ENCODE results near the gene PPP2R2D.

The PPP2R2D gene

DNA sequence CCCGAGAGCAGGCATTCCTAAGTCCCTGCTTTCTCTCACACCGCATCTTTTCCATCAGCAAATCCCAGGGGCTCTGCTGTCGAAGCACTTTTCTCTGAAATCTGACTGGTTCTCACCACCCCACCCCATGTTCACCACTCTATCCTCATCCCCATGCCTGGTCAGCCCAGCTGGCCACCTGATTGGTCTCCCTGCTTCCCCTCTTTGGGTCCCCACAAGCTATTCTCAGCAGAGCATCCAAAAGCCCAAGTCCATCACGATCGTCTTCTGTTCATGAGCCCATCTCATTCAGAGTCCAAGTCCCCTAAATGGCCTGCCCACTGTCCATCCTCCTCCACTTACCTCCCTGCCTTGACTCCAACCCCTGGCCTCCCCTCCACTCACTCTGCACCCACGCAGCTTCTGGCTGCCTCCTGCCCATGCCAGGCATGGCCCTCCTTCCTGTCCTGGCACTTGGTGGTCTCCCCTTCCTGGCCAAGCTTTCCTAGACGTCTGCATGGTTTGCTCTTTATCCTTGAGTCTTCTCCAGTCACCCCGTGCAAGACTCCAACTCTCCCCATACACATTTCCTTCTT is 1.6 kb upstream of the PPP2R2D start:
- H3K36me3 ChIP-seq (replicated peaks): no peaks in the 10 kb centered on the region
- peaks cover 13% of the 10 kb centered on the region for H3K4me1 ChIP-seq
- H3K27me3 ChIP-seq (ENCODE audit: low read depth): no peaks in the 10 kb centered on the region
- in situ Hi-C loops (cut with MboI; ENCODE audit: low sequenced_read_pairs): no loop called here
- no peak for DNase-seq (ENCODE audit: low spot score in 2 of 2)
- no peaks in the 10 kb centered on the region for H3K9me3 ChIP-seq
- no peak overlapping the region for H3K4me3 ChIP-seq

DNA sequence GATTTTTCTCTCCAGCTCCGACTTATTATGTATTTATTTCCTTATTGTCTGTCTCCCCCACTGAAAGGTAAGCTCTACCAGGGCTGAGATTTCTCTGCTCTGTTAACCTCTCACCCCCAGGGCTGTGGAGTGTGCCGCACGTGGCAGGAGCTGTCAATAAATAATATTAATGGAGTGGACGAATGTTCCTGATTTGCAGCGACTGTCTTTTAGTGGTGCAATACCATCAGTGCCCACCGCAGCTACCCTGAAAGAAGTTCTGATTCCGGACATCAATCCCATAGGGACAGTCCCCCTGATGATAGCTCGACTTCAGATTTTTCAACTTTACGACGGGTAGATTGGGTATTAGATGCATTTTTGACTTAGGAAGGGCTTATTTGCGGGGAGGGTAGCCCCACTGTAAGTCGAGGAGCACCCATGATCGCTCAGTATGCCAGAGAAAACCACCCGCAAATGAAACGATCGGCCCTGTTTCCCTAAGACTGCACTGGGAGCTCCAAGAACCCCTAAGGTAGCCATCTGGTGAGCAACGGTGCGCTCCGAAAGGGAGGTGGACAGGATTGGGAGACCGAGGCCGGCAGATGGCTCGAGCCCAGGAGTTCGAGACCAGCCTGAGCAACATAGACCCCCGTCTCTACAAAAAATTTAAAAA is 986 bp upstream of the PPP2R2D start:
- Histone ChIP-seq H3K27me3 (ENCODE audit: low read depth) (no peaks in the 10 kb centered on the region), H3K4me3 (peak overlapping the region; percentile 78), H3K4me1 (peaks cover 13% of the 10 kb centered on the region), H3K9me3 (no peaks in the 10 kb centered on the region), H3K36me3 (replicated peaks) (no peaks in the 10 kb centered on the region)
- in situ Hi-C loops (cut with MboI; ENCODE audit: low sequenced_read_pairs): no loop called here
- peak in 1 of 2 experiments; percentile 40 for DNase-seq (ENCODE audit: low spot score in 2 of 2)

DNA sequence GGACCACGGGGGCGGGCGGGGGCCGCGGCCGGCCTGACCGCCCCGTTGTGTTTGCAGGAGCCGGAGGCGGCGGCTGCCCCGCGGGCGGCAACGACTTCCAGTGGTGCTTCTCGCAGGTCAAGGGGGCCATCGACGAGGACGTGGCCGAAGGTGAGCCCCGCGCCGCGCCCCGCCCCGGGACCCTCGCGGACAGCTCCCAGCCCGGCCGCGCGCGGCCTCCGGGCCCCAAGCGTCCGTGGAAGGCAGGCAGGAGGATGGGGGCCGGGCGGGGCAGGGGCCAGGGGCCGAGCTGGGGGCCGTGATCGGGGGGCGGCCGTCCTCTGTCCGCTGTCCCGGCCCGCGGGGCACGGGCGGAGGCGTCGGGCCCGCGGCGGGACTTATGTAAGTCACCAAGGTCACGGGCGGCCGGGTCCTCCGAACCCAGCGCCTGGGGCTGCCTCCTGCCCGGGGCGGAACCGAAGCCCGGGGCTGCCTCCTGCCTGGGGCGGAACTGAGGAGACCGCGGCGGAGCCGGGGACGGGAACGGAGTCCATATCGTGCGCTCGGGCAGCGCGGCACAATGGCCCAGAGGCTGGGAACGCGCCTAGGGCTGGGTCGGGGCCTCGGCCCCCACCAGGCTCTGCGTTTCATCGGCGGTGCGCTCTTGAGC is 497 bp downstream of the PPP2R2D start:
- H3K4me1 ChIP-seq: peaks cover 13% of the 10 kb centered on the region
- in situ Hi-C loops (cut with MboI; ENCODE audit: low sequenced_read_pairs): no loop called here
- H3K27me3 ChIP-seq (ENCODE audit: low read depth): no peaks in the 10 kb centered on the region
- H3K4me3 ChIP-seq: peak overlapping the region; percentile 82
- no peaks in the 10 kb centered on the region for H3K9me3 ChIP-seq
- H3K36me3 ChIP-seq (replicated peaks): peaks cover 12% of the 10 kb centered on the region
- peak in 1 of 2 experiments; percentile 44 for DNase-seq (ENCODE audit: low spot score in 2 of 2)

DNA sequence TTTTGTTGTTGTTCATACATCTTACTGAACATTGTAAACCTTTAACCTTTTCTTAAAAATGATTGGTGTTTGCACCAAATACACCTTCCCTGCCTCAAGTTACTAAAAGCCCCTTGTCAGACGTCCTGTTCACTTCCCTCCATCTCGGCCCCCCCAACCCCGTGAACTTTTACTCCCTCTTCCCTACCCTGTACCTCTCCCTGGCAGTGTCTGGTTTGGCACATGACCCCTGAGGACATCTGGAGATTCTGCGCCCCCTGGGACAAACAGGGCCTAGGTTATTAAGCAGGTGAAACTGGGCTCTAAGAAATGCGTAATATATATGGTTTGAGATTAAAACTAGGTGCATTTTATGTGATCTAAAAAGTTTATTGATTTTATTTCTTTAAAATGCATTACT is 1.4 kb downstream of the PPP2R2D start:
- no peaks in the 10 kb centered on the region for H3K9me3 ChIP-seq
- H3K36me3 ChIP-seq (replicated peaks): peaks cover 13% of the 10 kb centered on the region
- peak overlapping the region; percentile 82 for H3K4me3 ChIP-seq
- peak in 1 of 2 experiments; percentile 24 for DNase-seq (ENCODE audit: low spot score in 2 of 2)
- peaks cover 13% of the 10 kb centered on the region for H3K4me1 ChIP-seq
- no peaks in the 10 kb centered on the region for H3K27me3 ChIP-seq (ENCODE audit: low read depth)
- in situ Hi-C loops (cut with MboI; ENCODE audit: low sequenced_read_pairs): no loop called here

DNA sequence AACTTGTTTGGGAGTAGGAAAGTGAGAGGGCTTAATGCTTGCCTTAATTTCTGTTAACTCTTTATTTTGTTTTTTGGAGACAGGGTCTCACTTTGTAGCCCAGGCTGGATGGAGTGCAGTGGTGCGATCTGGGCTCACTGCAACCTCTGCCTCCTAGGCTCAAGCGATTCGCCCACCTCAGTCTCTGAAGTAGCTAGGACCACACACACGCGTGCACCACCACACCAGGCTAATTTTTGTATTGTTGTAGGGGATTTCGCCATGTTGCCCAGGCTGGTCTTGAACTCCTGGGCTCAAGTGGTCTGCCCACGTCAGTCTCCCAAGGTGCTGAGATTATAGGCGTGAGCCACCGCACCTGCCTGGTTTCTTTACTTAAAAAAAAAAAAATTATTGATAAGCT is 1.9 kb downstream of the PPP2R2D start:
- Histone ChIP-seq H3K36me3 (replicated peaks) (peaks cover 13% of the 10 kb centered on the region), H3K4me3 (peak overlapping the region; percentile 82), H3K27me3 (ENCODE audit: low read depth) (no peaks in the 10 kb centered on the region), H3K4me1 (peaks cover 14% of the 10 kb centered on the region), H3K9me3 (no peaks in the 10 kb centered on the region)
- in situ Hi-C loops (cut with MboI; ENCODE audit: low sequenced_read_pairs): no loop called here
- DNase-seq (ENCODE audit: low spot score in 2 of 2): no peak

DNA sequence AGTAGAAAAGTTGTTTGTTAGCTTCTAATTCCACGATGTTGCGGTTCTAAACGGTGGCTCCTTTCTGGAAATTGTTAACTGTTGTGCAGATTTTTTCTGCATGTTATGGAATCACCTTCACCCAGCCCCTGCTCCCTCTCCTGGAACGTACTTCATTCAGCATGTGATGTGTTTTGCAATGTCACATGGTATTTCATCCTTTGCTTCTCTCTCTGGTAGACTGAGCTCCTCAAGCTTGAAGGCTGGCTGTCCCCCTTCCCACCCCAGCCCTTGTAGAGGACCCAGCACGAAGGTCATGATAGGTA is 4.4 kb downstream of the PPP2R2D start:
- Histone ChIP-seq H3K4me1 (peaks cover 16% of the 10 kb centered on the region), H3K4me3 (no peak overlapping the region), H3K36me3 (replicated peaks) (peaks cover 21% of the 10 kb centered on the region), H3K9me3 (no peaks in the 10 kb centered on the region), H3K27me3 (ENCODE audit: low read depth) (no peaks in the 10 kb centered on the region)
- DNase-seq (ENCODE audit: low spot score in 2 of 2): no peak
- in situ Hi-C loops (cut with MboI; ENCODE audit: low sequenced_read_pairs): no loop called here

DNA sequence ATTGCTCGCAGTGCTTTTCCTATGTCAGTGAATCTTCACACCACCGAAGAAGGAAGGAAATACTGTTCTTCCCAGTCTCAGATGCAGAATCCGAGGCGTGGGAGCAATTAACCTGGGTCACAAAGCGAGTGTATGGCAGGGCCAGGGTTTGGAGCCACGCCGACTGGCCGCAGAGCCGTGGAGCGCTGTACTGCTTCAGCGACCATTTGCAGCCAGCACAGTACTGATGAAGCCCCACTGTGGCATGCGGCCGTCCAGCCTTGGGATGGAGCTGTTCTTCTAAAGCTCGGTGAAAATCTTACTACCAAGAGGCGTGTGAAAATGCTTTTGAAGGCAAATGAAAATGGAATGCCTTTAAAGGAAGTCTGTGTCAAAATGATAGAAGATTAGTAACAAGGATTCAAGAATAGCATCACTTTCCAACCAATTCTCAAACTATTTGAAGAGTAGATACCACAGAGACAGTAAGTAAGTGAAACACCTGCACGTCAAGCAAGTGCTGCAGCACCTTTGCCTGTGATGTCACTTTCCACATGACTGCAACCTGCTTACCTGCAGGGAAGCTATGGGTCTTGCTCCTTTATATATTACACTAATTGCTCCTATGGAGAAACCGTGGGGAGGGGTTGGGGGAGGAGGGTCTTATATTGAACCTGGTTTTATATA is 4.9 kb downstream of the PPP2R2D start:
- H3K4me3 ChIP-seq: no peak overlapping the region
- H3K9me3 ChIP-seq: no peaks in the 10 kb centered on the region
- H3K36me3 ChIP-seq (replicated peaks): peaks cover 25% of the 10 kb centered on the region
- DNase-seq (ENCODE audit: low spot score in 2 of 2): no peak
- in situ Hi-C loops (cut with MboI; ENCODE audit: low sequenced_read_pairs): no loop called here
- no peaks in the 10 kb centered on the region for H3K27me3 ChIP-seq (ENCODE audit: low read depth)
- H3K4me1 ChIP-seq: peaks cover 16% of the 10 kb centered on the region

DNA sequence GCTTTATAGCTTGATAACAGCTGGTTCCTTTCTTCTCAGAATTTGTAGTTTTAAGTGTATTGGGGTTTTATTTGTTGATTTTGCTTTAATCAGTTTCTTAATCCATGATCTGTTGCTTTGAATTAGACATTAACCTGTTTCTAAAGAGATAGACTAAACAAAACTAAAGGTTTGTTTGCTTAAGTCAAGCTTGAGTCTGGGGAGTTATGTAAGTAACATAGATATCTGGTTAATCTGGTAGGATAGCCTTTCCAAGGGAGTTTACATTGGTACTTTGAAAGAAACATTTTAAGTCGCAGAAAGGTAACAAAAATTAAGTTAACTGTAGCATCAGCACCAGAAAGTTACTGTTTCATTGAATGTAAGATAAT is 5.4 kb downstream of the PPP2R2D start:
- Histone ChIP-seq H3K4me1 (peaks cover 16% of the 10 kb centered on the region), H3K27me3 (ENCODE audit: low read depth) (no peaks in the 10 kb centered on the region), H3K36me3 (replicated peaks) (peaks cover 25% of the 10 kb centered on the region), H3K9me3 (no peaks in the 10 kb centered on the region), H3K4me3 (no peak overlapping the region)
- in situ Hi-C loops (cut with MboI; ENCODE audit: low sequenced_read_pairs): no loop called here
- no peak for DNase-seq (ENCODE audit: low spot score in 2 of 2)

DNA sequence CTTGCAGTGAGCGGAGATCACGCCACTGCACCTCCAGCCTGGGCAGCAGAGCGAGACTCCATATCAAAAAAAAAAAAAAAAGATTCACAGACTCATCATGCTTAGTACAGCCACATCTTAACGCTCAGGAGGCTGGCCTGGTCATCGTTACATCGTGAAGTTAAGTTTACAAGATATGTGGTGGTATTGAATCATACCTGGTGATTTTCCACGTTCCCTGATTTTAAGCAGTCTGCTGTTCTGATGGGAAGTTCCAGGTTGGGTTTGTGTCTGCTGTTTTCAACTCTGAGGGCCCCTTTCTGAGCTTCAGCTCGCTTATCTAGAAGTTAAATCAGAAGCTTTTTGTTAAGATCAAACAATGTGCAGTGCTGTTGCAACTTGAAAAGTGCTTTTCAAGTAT is 6.9 kb downstream of the PPP2R2D start:
- Histone ChIP-seq H3K36me3 (replicated peaks) (peaks cover 28% of the 10 kb centered on the region), H3K4me1 (peaks cover 8% of the 10 kb centered on the region), H3K4me3 (no peak overlapping the region), H3K27me3 (ENCODE audit: low read depth) (no peaks in the 10 kb centered on the region), H3K9me3 (no peaks in the 10 kb centered on the region)
- in situ Hi-C loops (cut with MboI; ENCODE audit: low sequenced_read_pairs): no loop called here
- no peak for DNase-seq (ENCODE audit: low spot score in 2 of 2)

DNA sequence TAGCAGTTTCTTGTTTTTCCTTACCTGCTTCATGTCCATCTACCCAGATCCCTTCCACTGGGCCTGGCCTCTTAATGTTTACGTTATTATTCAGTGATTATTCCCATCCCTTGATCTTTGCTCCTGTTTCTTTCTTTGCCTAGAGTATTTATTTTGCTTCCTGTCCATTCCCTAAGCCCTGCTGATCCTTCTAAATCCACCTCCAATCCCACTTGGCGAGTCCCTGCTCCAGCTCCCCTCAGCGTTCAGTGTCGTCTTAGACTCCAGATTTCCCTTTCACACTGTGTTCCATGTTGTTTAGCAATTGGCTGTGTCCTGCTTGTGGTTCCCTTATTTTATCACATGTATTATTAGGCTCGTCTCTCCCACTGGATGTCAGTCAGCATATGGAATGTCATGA is 7.3 kb downstream of the PPP2R2D start:
- Histone ChIP-seq H3K4me1 (peaks cover 6% of the 10 kb centered on the region), H3K4me3 (no peak overlapping the region), H3K36me3 (replicated peaks) (peaks cover 28% of the 10 kb centered on the region), H3K9me3 (no peaks in the 10 kb centered on the region), H3K27me3 (ENCODE audit: low read depth) (no peaks in the 10 kb centered on the region)
- in situ Hi-C loops (cut with MboI; ENCODE audit: low sequenced_read_pairs): no loop called here
- DNase-seq (ENCODE audit: low spot score in 2 of 2): no peak

DNA sequence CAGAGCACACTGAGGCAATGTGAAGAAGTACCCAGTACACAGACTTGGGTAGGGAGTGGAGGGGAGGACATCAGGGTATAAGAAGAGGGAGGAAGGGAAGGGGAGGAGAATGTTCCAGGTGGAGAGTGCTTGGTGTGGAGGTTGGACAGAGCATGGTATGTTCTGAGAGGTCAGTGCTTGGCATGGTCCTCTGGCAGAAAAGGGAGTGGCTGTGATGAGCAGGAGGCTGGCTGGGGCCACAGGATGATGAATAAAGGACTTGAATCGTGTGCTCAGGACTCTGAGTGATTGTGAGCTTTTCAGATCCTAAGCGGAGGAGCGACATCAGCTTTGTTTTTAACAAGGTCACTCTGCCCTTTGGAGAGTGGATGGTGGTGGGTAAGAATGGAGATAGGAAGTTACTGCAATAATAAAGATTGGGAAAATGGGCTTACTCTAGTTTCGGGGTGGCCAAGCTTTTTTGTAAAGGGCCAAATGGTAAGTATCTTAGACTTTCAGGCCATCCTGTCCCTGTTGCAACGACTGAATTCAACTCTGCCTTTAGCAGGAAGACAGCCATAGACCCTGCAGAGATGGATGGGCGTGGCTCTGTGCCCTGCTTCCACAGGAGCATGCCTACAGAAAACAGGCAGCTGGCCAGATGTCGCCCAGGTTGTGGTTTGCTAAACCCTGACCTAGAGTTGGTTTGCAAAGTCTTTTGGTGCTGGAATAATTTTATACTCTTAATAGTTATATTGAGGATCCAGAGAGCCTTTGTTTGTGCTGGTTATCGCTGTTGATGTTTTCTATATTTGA is 8.4 kb downstream of the PPP2R2D start:
- H3K4me1 ChIP-seq: peaks cover 6% of the 10 kb centered on the region

DNA sequence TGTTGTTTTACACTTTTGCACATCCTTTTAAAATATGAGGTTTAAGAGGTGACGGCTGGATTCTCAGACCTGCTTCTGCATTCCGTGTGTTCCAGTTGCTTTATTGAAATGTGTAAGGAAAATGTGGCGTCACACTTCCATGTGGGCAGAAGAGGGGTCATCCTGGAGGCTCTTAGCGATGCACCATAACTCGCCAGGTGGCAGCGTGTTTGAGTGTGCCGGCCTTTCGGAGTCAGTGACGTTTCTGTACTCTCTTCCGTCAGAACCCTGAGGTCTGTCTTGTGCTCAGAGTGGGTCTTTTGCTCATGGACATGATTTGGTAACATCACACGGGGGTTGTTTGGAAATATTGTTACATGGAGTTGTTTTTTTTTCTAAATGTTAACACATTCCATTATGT is 9.1 kb downstream of the PPP2R2D start:
- no peaks in the 10 kb centered on the region for H3K9me3 ChIP-seq
- H3K27me3 ChIP-seq (ENCODE audit: low read depth): no peaks in the 10 kb centered on the region
- no peak for DNase-seq (ENCODE audit: low spot score in 2 of 2)
- in situ Hi-C loops (cut with MboI; ENCODE audit: low sequenced_read_pairs): no loop called here
- no peak overlapping the region for H3K4me3 ChIP-seq
- peaks cover 6% of the 10 kb centered on the region for H3K4me1 ChIP-seq
- H3K36me3 ChIP-seq (replicated peaks): peaks cover 28% of the 10 kb centered on the region

More for the DNA sequence above, 8.4 kb downstream of the PPP2R2D start:
- peaks cover 28% of the 10 kb centered on the region for H3K36me3 ChIP-seq (replicated peaks)
- no peaks in the 10 kb centered on the region for H3K9me3 ChIP-seq
- H3K4me3 ChIP-seq: no peak overlapping the region
- in situ Hi-C loops (cut with MboI; ENCODE audit: low sequenced_read_pairs): no loop called here
- DNase-seq (ENCODE audit: low spot score in 2 of 2): no peak
- H3K27me3 ChIP-seq (ENCODE audit: low read depth): no peaks in the 10 kb centered on the region

DNA sequence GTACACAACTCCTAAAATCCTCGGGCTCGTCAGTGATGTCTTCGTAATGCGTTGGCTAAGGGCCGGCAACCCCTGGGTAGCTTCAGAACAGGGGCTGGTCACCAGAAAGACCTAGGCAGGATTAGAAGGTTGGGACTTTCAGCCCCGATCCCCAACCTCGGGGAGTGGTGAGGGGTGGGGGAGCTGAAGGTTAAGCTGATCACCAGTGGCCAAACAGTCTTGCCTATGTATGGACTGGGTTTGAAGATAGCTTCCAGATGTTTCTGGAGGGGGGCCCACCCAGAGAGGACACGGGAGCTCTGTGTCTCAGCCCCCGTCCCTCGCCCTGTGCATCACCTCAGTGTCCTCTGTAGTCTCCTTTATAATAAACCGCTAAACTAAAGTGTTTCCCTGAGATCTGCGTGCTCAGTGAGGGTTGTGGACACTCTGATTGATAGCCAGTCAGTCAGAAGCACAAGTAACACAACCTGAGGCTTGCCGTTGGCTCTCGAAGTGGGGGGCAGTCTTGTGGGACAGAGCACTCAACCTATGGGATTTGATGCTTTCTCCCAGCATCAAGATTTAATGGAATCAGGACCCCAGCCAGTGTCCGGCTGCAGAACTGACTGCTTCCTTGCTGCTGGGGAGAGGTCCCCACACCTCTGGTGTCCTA is 10.0 kb downstream of the PPP2R2D start:
- Histone ChIP-seq H3K36me3 (replicated peaks) (peaks cover 21% of the 10 kb centered on the region), H3K9me3 (no peaks in the 10 kb centered on the region), H3K4me3 (no peak overlapping the region), H3K4me1 (peaks cover 6% of the 10 kb centered on the region), H3K27me3 (ENCODE audit: low read depth) (no peaks in the 10 kb centered on the region)
- no peak for DNase-seq (ENCODE audit: low spot score in 2 of 2)
- in situ Hi-C loops (cut with MboI; ENCODE audit: low sequenced_read_pairs): no loop called here
